GM19463 (cell line): ENCODE measurements around the gene ZNF280A.

Experiments used
- ATAC-seq: cut with Tn5 transposase; IDR thresholded peaks from one replicate; pipeline ENCODE4 v1.9.1; 2021; ENCODE audit warnings: mild to moderate bottlenecking, moderate library complexity; ENCODE audit not compliant: unreplicated experiment

The ZNF280A gene, protein sequence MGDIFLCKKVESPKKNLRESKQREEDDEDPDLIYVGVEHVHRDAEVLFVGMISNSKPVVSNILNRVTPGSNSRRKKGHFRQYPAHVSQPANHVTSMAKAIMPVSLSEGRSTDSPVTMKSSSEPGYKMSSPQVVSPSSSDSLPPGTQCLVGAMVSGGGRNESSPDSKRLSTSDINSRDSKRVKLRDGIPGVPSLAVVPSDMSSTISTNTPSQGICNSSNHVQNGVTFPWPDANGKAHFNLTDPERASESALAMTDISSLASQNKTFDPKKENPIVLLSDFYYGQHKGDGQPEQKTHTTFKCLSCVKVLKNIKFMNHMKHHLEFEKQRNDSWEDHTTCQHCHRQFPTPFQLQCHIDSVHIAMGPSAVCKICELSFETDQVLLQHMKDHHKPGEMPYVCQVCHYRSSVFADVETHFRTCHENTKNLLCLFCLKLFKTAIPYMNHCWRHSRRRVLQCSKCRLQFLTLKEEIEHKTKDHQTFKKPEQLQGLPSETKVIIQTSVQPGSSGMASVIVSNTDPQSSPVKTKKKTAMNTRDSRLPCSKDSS

DNA sequence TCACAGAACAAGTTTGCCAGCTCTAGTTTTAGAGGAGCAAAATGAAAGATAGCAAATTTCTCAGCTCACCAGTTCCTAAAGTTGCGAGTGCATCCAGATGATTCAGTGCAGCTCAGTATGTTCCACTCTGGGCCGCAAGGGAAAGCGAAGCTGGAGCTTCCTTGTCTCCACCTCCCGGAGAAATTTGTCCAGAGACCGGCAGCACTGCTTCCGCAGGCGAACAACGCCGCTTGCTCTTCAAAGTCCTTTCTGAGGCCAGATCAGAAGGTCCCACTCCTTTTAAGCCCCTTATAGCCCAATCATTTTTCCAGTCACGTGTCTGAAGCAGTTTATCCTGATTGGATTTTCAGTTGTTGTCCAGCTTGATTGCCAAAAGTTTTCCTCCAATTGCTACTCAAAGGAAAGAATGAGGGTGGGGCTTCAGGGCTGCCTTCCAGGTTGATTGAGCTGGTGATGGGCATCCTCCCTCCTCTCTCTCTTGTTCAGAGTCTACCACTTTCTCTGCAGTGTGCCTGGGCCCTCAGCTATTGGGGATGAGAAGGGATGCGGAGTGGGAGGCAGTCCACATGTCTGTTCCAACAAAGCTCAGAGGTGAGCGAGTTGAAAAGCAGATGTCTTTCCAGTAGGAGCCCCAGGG, at the start of gene ZNF280A:
TSS of gene ZNF280A (minus strand) at position 251 of the 637 bp plus-strand sequence. CDS start 4,640 bp downstream, outside the sequence.
- no peak for ATAC-seq

DNA sequence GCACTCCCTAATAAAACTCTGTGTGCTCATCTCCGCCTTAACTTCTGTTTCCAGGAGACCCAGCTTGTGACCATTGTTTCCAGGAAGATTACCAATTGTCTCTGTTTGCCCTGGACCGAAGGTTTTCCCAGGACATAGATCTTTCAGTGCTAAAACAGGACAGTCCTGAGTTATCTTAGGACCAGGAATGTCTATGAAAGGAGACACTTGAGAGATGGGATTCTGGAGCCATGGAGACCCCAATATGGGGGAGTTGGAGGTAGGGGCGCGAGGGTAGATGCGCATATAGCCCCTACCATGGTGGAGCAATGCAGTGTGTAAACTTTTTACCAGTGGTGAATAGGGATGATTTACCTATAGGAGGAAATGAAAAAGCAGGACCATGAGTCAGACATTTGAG, 49.1 kb upstream of the ZNF280A start:
- ATAC-seq, result no peak

GRCh38 chr22:22565981-22566380, 45.9 kb upstream of the ZNF280A start:
- no peak for ATAC-seq

DNA sequence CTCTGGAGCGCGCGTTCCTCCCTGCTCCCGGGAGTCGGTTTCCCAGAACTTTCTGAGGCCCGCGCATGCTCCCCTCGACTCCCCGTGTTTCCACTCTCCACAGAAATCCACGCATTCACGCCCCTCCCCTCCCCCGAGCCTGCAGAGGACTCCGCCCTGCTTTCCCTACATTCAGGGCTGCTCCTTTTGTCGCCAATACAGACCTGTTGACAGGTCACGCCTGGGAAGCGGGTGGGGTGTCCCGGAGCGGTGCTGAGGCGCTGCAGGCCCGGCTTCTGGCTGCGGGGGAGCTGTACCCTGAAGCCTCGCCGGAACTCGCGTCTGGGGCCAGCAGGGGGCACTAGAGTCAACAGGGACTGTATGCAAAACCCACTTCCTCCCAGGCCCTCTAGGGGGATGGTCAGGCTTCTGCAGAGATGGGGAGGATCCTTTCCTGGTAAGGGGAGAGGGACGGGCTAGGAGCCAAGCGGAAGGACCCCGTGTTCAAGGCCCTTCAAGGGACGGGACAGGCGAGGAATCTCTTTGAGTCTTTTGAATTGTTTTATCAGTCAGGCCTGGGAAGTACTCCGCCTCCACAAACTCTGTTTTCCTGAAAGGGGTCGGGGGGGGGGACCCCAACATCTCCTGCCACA, 39.0 kb upstream of the ZNF280A start, which contains the start of gene PRAME:
TSS of gene PRAME (minus strand) at position 294 of the 632 bp plus-strand sequence. CDS start 2,433 bp downstream, outside the sequence.
- no peak for ATAC-seq

DNA sequence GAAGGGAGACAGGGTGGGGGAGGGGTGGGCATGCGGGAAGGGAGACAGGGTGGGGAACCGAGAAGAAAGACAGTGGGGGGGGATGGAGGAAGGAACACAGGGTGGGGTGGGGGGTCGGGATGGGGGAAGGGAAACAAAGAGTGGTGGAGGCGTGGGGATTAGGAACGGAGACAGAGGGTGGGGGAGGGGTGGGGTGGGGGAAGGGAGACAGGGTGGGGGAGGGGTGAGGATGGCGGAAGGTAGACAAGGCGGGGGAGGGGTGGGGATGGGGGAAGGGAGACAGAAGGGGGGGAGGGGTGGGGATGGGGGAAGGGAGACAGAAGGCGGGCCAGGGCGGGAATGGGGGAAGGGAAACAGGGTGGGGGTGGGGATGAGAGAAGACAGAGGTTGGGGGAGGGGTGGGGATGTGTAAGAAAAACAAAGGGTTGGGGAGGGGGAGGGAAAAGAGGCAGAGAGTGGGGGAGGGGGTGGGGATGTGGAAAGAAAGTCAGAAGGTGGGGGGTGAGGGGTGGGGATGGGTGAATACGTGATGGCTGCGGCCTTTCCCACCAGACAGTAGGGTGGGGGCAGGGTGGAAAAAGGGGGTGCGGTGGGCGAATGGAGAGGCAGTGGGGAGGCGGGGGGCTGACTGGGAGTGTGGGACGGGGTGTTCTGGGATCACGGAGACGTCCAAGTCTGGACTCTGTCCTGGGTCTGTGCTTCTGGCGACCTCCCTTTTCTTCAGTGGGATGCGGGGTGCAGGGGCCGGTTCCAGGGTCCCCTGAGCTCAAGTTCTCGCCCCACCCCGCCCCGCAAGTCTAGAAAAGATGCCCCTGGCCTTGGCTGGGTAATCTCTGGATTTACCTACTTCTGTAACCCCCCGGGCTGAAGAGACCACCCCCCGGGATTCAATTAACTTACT, 38.3 kb upstream of the ZNF280A start:
- no peak for ATAC-seq

- no peak for ATAC-seq
These were observed 37.2 kb upstream of the ZNF280A start for GRCh38 chr22:22556995-22557925.

GRCh38 chr22:22556578-22556977, 36.5 kb upstream of the ZNF280A start:
- ATAC-seq, result no peak

DNA sequence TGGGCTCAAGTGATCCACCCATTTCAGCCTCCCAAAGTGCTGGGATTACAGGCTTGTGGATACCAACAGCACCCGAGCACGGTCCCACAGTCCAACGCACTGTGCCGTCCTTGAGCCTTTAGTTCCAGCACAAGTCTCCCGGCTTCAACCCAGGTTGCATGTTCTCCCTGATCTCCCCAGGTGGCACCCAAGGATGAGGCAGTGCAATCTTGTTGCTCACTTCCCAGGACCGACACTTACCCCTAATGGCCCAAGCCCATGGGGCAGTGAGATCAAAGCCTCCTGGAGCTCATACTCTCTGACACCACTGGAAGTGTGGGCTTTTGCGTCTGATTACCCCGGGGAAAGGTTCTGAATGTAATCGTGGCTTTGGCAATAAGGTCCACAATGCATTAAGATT, 35.5 kb upstream of the ZNF280A start:
- no peak for ATAC-seq

DNA sequence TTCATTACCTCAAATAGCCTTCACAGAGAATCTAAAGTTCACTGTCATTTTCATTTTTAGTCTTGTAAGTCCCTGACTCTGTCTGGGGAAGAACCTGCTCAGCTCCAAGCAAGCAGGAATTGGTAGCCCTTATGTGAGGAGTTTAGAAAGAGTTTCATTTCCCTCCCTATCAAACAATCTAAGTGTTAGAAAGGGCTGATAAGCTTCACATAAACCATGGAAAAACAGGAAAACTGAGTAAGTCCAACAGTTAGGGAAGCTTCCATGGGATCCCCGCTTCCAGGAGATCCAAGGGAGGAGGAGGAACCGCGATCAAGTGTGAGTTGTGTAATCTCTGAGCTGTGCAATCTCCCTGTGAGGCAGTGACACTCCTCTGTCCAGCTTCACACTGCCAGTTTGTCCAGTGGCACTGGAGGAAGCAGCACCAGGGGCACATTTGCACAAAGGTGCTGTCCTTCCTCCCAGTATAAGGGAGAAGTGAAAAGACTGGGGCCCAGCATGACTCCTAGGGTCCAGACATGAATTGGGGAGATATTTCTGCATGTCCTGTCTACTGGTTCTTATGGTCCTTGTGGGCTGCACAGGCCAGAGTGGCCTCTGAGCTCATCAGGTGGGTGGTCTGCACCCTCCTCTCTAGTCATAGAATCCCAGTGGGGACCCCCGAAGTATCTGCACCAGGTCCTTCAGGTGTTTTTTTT, 34.7 kb upstream of the ZNF280A start:
- ATAC-seq, result no peak

- no peak for ATAC-seq
These were observed 33.9 kb upstream of the ZNF280A start for GRCh38 chr22:22553735-22554586.

- ATAC-seq, result no peak
These were observed 33.1 kb upstream of the ZNF280A start for GRCh38 chr22:22553141-22553540.

DNA sequence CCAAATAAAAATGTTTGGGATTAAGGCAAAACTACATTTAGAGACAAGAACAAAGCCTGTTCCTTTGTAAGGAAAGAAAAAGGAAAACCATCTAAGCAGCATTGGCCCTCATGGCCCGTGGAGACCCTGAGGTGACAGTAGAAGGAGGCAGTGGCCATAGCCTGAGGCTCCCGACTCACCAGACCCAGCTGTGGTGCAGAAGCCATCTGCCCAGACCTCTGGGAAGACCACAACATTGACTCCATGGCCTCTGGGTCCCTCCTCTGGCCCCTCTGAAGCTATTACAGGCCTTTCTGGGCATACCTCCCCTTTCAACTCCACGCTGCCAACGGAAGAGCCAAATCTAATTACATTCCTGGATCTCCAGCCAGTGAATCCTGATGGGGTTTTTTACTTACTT, 32.6 kb upstream of the ZNF280A start:
- ATAC-seq, result no peak

- ATAC-seq, result no peak
These were observed 30.8 kb upstream of the ZNF280A start for GRCh38 chr22:22550789-22551434.

DNA sequence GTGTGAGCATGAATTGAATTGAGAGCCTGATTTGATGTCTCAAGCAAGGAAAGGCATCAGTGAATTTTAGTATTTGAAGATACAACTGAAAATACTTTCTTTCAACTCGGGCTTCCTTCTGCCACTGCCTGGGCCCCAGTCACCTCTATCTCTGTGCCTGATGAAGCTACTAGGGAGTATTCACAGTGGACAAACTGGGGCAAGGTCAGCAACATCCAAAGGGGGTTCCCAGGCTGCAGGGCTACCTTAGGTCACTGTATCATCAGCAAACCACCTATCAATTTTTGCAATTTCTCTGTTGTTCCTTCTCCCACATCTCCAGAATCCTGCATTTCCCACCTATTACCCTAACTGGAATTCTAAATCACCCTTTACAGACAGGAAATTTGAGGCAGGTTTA, 28.8 kb upstream of the ZNF280A start:
- no peak for ATAC-seq

- ATAC-seq, result no peak
These were observed 28.2 kb upstream of the ZNF280A start for GRCh38 chr22:22548317-22548716.

DNA sequence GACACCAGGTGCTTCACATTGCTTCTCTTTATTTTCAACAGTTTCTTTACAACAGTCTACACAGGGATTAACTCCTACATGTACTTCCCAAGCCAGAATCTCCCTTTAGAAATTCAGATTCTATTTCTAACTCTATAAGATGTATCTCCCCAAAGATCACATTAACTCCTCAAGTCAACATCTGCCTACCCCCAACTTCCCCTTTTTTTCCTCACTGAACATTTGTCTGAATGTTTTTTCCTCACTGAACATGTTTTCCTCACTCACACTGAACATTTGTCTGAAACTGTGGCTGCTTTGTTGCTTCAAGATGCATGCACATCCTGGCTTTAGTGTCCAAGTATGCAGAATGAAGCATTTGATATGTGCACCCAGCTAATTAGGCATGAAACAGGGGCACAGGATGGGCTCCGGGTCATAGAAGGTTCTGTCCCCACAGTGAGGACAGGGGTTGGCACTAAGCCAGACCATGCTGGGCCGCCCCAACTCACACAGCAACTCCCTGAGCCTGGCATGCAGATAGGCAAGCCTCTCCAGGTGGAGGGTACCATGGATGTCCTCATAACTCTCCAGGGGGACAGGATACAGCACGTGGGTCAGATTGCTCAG, 27.7 kb upstream of the ZNF280A start:
- no peak for ATAC-seq

GRCh38 chr22:22547226-22547625, 27.2 kb upstream of the ZNF280A start:
- ATAC-seq, result no peak
